Left colon (tissue), 2 donors: ENCODE results near the gene KRTAP4-1. TPM values are rescaled to one million over a fixed set of nuclear protein-coding genes. Genes with fewer than 3 reads are reported as not detected.
"Not testable (repeated sequence)": the region's sequence is repeated elsewhere in the genome, so short reads cannot be mapped to it uniquely, and the experiment has no call there.

Experiments
- ATAC-seq: fragments of 200-7000 bp; cut with Tn5 transposase; one replicate; pipeline ENCODE4 v1.9.1; 2020; ENCODE audit warnings: mild to moderate bottlenecking, moderate library complexity
- DNase-seq, 2 donors: peaks; one replicate each; pipeline ENCODE4 v3.0.0-alpha.2; 2020
- intact Hi-C, 2 donors: fragments of 100-400 bp; cut with DNase I in 1 of 2; cut with micrococcal nuclease in 1 of 2; formaldehyde crosslinking; loops; one replicate each; pipeline versions ENCODE4 v1.11.2 to v1.14.0; 2022; cut with DNase I, micrococcal nuclease
- total RNA-seq, 2 donors: library from RNA; stranded (reverse); fragmentation: NEBNext Ultra II Directional; extraction: Animal tissue kit (Norgen Biotek cat#: 25700); gene quantifications; one replicate each; pipeline ENCODE4 v1.2.1, GENCODE V29; 2021
- donor health status: DM: no; HTN: no; CAD: no.
- donor health status: DM: yes; HTN: yes; CAD: no.

The KRTAP4-1 gene
- total RNA-seq, 2 donors from 2014 or later, result 0.34 TPM; not detected in 1

- intact Hi-C loops, result no loop called here
- DNase-seq (no peak), ATAC-seq (no peak)
These were observed 6.9 kb downstream of the KRTAP4-1 start, which contains the start of gene KRTAP4-2 for GRCh38 chr17:41177727-41178271. TSS of gene KRTAP4-2 (minus strand) at chr17:41178221. CDS start at chr17:41178164, 57 bp downstream.

GRCh38 chr17:41176744-41177387, 7.8 kb downstream of the KRTAP4-1 start:
- intact Hi-C loops, result no loop called here
- ATAC-seq (no peak), DNase-seq (no peak)

- intact Hi-C loops, result no loop called here
- no peak for DNase-seq
- no peak for ATAC-seq
These were observed 12.8 kb downstream of the KRTAP4-1 start for GRCh38 chr17:41171886-41172285.

DNA sequence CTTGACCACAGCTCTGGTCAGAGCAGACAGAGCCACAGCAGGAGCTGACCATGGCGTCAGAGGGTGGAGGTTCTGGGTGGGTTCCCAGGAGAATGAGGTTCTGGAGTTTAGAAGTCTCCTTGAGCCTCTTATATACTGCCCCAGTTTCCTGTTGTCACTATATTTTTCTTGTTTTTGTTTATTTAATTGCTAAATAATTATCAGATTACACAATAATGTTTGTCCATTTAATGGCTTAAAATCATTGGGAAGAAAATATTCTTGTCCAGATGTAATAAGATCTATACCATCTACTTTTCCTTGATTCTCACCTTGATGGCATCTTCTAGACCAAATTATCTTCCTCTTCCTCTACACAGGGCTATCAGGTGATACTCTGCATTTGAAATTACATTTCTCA, 16.6 kb downstream of the KRTAP4-1 start, which contains the start of gene KRTAP4-3:
KRTAP4-3 (minus strand) TSS at position 101 of the 400 bp plus-strand sequence; CDS start at position 52, 49 bp downstream.
- DNase-seq (no peak), ATAC-seq (no peak)
- intact Hi-C loops, result no loop called here

GRCh38 chr17:41167561-41167960, 17.1 kb downstream of the KRTAP4-1 start:
- ATAC-seq (no peak), DNase-seq (no peak)
- intact Hi-C loops, result no loop called here

- intact Hi-C loops, result no loop called here
- no peak for ATAC-seq
These were observed 20.9 kb downstream of the KRTAP4-1 start for GRCh38 chr17:41163828-41164227.

GRCh38 chr17:41160648-41161047, 24.1 kb downstream of the KRTAP4-1 start, which contains the start of gene KRTAP4-4:
TSS of gene KRTAP4-4 (minus strand) at chr17:41160748. CDS start at chr17:41160691, 57 bp downstream.
- intact Hi-C loops, result no loop called here
- no peak for DNase-seq

More at GRCh38 chr17:41163828-41164227, 20.9 kb downstream of the KRTAP4-1 start:
- no peak for DNase-seq

DNA sequence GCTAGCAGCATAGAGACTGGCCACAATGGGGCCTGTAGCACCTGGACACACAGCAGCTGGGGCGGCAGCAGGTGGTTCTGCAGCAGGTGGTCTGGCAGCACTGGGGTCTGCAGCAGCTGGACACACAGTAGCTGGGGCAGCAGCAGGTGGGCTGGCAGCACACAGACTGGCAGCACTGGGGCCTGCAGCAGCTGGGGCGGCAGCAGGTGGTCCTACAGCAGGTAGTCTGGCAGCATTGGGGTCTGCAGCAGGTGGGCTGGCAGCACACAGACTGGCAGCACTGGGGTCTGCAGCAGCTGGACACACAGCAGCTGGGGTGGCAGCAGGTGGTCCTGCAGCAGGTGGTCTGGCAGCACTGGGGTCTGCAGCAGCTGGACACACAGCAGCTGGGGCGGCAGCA, 24.5 kb downstream of the KRTAP4-1 start:
- intact Hi-C loops, DNase-seq, ATAC-seq: not testable (repeated sequence)

More at GRCh38 chr17:41160648-41161047, 24.1 kb downstream of the KRTAP4-1 start, which contains the start of gene KRTAP4-4:
- ATAC-seq, result no peak

GRCh38 chr17:41153856-41154255, 30.9 kb downstream of the KRTAP4-1 start:
- intact Hi-C loops, result no loop called here
- DNase-seq, result no peak
- ATAC-seq, result no peak

DNA sequence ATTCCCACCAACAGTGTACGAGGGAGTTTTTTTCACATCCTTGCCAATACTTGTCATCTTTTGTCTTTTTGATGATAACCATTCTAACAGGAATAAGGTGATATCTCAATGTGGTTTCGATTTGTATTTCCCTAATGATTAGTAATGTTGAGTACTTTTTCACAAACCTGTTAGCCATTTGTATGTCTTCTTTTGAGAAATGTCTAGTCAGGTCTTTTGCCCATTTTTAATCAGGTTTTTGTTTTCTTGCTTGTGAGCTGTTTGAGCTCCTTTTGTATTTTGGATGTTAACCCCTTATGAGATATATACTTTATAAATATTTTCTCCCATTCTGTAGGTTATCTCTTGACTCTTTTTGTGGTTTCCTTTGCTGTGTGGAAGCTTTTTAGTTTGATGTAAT, 33.2 kb downstream of the KRTAP4-1 start:
- intact Hi-C loops, result no loop called here
- DNase-seq, result no peak
- no peak for ATAC-seq

DNA sequence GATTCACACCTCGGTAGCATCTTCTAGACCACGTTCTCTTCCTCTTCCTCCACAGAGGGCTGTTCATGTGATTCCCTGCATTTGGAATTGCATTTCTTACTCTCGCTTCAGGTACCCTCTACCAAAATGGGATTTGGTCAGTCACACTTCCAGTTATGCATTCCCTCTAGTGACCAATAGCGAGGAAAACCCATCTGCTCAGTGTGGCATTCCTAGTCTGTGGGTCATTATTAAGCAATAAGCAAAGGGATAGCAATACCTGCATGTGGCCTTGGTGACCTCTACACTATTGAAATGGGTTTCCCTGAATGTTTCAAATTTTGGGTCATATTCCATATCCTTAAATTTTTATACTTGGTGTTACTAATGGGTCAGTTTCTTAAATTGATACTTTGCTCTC, 34.7 kb downstream of the KRTAP4-1 start:
- ATAC-seq (no peak), DNase-seq (no peak)
- intact Hi-C loops, result no loop called here

- ATAC-seq (no peak), DNase-seq (no peak)
- intact Hi-C loops, result no loop called here
These were observed 35.1 kb downstream of the KRTAP4-1 start, which contains the start of gene KRTAP4-5 for GRCh38 chr17:41149652-41149985. TSS of gene KRTAP4-5 (minus strand) at chr17:41149825. CDS start at chr17:41149767, 58 bp downstream.

DNA sequence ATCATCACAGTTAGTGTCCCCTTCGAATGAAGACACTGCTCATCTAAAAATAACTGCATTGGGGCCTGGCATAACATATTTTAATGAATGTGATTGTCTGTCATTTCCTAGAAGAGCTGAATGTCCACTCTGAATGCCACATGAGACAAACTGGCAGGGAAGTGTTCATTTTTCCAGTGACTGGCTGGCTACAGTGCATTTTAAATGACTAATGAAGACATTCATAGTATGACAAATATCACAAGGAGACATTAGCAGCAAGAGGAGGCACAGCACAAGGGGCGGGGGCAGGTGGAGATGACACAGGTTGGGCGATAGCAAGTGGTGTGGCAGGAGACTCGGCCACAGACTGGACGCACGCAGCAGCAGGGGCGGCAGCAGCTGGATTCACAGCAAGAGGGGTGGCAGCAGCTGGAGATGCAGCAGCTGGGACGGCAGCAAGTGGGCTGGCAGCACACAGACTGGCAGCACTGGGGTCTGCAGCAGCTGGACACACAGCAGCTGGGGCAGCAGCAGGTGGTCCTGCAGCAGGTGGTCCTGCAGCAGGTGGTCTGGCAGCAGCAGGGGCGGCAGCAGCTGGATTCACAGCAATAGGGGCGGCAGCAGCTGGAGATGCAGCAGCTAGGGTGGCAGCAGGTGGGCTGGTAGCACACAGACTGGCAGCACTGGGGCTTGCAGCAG, 35.6 kb downstream of the KRTAP4-1 start:
- intact Hi-C loops, DNase-seq, ATAC-seq: not testable (repeated sequence)

DNA sequence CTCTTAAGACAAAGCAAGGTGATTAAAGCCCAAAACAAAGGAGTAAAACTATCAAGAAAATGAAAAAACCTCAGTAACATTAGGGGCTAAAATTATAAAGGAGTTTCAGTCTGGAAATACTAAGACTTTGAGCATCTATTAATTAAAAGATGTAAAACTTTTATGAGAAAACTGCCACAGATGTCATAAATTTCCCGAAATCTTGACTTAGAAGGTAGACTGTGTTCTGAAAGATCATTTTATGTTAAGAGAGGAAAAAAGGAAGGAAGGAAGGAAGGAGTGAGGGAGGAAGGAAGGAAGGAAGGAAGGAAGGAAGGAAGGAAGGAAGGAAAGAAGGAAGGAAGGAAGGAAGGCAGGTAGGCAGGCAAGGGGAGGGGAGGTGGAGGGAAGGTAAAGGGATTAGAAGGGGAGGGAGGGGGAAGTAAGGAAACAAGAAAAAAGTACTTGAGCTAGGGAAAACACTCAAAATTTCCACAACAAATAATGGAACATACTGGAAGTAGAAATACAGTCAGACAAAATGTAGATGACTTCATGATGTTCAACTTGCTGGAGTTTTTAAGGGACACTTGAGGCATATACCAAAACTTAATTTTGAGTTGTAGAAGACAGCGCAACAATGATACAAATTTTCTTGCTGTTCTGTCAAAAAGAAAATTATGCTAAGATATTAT, 37.0 kb downstream of the KRTAP4-1 start:
- DNase-seq (no peak), ATAC-seq (no peak)
- intact Hi-C loops, result no loop called here

DNA sequence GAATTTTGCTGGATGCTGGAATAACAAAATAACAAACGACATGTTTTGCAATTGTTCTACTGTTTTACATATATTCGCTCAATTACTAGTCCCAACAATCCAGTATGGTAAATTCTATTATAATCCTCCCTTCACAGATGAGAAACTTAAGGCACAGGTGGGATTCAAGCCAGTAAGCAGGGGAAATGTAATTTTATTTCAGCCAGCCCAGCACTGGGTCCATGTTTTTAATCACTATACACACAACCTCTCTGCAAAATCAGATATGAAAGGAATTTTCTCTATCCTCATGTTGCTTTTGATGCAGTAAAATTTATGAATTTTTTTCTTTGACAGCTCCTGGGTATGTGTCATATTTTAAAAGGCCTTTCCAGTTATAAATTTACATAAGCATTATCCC, 39.5 kb downstream of the KRTAP4-1 start:
- ATAC-seq, result no peak
- intact Hi-C loops, result no loop called here

GRCh38 chr17:41144846-41145245, 39.9 kb downstream of the KRTAP4-1 start:
- no peak for ATAC-seq
- DNase-seq, result no peak
- intact Hi-C loops, result no loop called here

More for the DNA sequence above, 39.5 kb downstream of the KRTAP4-1 start:
- no peak for DNase-seq

DNA sequence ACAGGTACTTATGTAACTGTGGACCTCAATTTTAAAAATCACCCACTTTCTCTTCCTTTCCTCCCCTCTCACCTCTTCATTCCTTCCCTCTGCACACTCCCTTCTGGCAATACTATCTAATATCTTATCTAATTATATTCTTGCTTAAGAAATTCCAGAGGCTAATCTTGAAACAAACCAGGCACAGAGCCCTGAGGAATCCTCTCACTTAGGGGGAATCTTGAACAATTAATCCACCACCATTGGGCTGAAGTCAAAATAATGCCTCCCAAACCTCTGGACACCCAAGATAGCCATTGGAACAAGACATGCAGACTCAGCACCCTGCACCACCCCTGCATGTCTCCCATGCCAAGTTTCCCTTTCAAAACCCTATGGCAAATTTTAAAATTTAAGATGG, 43.4 kb downstream of the KRTAP4-1 start:
- DNase-seq, result no peak
- intact Hi-C loops, result no loop called here
- no peak for ATAC-seq

GRCh38 chr17:41140360-41141131, 44.2 kb downstream of the KRTAP4-1 start, which contains the start of gene KRTAP4-6:
TSS of gene KRTAP4-6 (minus strand) at chr17:41140544. CDS start at chr17:41140487, 57 bp downstream.
- DNase-seq, result no peak
- no peak for ATAC-seq
- intact Hi-C loops, result no loop called here
